GM13977 (cell line): ENCODE data around the gene DNAAF8.

Experiments used
- DNase-seq: peaks from one replicate; pipeline ENCODE4 v3.0.0; 2012; ENCODE audit warnings: low spot score
- in situ Hi-C: fragments of 300-500 bp; cut with MboI; formaldehyde crosslinking; loops from one replicate; pipeline ENCODE4 v1.12.0; 2022; ENCODE audit warnings: low sequenced_read_pairs, low pct_unique_long_range_greater_than_20kb, mixed read lengths, inconsistent platforms; ENCODE audit not compliant: unreplicated experiment
- TF ChIP-seq, protein P1 (sequence below): IDR thresholded peaks from 2 replicates; pipeline ENCODE4 v1.5.1; 2012; ENCODE audit warnings: mild to moderate bottlenecking, control low read depth; ENCODE audit not compliant: insufficient read depth; ENCODE audit errors: extremely low read depth, missing control alignments

Gene DNAAF8

GRCh38 chr16:4798456-4798855 lies 64.1 kb downstream of the DNAAF8 start:
- in situ Hi-C loops: no loop called here
- TF ChIP-seq, protein P1, sequence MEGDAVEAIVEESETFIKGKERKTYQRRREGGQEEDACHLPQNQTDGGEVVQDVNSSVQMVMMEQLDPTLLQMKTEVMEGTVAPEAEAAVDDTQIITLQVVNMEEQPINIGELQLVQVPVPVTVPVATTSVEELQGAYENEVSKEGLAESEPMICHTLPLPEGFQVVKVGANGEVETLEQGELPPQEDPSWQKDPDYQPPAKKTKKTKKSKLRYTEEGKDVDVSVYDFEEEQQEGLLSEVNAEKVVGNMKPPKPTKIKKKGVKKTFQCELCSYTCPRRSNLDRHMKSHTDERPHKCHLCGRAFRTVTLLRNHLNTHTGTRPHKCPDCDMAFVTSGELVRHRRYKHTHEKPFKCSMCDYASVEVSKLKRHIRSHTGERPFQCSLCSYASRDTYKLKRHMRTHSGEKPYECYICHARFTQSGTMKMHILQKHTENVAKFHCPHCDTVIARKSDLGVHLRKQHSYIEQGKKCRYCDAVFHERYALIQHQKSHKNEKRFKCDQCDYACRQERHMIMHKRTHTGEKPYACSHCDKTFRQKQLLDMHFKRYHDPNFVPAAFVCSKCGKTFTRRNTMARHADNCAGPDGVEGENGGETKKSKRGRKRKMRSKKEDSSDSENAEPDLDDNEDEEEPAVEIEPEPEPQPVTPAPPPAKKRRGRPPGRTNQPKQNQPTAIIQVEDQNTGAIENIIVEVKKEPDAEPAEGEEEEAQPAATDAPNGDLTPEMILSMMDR: no peak
- DNase-seq: no peak
